GM12891 (cell line): ENCODE measurements around the gene SCN9A.
"Not testable (repeated sequence)": the region's sequence is repeated elsewhere in the genome, so short reads cannot be mapped to it uniquely, and the experiment has no call there.

ENCODE experiments used
- DNase-seq: peaks from one replicate; pipeline ENCODE4 v3.0.0; 2011; ENCODE audit warnings: low spot score; ENCODE audit not compliant: insufficient read length
- FAIRE-seq: peaks from 2 replicates; lab custom pipeline; 2011; peaks lifted over from hg19 to GRCh38; lab: Jason Lieb, UNC
- PAX5 ChIP-seq: IDR thresholded peaks from 2 replicates; pipeline ENCODE4 v1.6.1; 2011; ENCODE audit warnings: low read length, moderate library complexity, mild to moderate bottlenecking; ENCODE audit not compliant: insufficient read depth, severe bottlenecking
- POLR2A ChIP-seq: IDR thresholded peaks from 2 replicates; pipeline ENCODE4 v1.6.1; 2011; ENCODE audit warnings: low read depth, low read length, control low read depth
- POLR2AphosphoS5 ChIP-seq: IDR thresholded peaks from 2 replicates; pipeline ENCODE4 v1.6.1; 2011; ENCODE audit warnings: low read depth, low read length, control low read depth
- POU2F2 ChIP-seq: IDR thresholded peaks from 2 replicates; pipeline ENCODE4 v1.6.1; 2011; ENCODE audit warnings: low read depth, mild to moderate bottlenecking, control low read depth, low read length, moderate library complexity
- SPI1 ChIP-seq: IDR thresholded peaks from 2 replicates; pipeline ENCODE4 v1.6.1; 2011; ENCODE audit warnings: low read depth, low read length, control low read depth
- TAF1 ChIP-seq: IDR thresholded peaks from 2 replicates; pipeline ENCODE4 v1.6.1; 2011; ENCODE audit warnings: low read depth, low read length, control low read depth

Gene SCN9A

DNA sequence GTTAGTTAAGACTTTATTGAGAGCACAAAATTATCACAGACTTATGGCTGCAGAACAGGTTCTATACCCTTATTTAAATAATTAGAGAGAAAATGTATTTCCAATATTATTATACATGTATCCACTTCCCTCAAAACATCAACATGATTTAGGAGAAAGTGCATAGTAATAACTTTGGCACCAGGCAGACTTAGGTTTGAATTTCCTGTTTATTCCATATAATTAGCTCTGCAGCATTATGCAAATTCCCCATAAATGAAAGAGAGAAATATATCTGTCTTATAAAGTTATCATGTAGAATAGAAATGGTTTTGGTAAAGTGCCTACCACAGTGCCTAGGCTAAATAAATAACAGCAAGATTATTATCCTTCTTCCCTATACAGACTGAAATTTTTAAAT, 15.3 kb downstream of the SCN9A start:
- no peak for DNase-seq
- FAIRE-seq = no peak
- TF ChIP-seq POU2F2 (no peak), SPI1 (no peak), POLR2A (no peak), TAF1 (no peak), POLR2AphosphoS5 (no peak), PAX5 (no peak)

DNA sequence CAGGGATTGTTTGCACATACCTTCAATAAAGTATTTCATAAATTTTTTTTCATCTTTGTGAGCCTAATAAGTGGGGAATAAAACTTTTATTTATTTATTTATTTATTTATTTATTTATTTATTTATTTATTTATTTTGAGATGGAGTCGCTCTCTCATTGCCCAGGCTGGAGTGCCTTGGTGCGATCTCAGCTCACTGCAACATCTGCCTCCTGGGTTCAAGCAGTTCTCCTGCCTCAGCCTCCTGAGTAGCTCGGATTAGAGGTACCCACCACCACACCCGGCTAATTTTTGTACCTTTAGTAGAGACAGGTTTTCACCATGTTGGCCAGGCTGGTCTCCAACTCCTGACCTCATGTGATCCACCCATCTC, 17.8 kb downstream of the SCN9A start:
- not testable (repeated sequence) for FAIRE-seq, DNase-seq

DNA sequence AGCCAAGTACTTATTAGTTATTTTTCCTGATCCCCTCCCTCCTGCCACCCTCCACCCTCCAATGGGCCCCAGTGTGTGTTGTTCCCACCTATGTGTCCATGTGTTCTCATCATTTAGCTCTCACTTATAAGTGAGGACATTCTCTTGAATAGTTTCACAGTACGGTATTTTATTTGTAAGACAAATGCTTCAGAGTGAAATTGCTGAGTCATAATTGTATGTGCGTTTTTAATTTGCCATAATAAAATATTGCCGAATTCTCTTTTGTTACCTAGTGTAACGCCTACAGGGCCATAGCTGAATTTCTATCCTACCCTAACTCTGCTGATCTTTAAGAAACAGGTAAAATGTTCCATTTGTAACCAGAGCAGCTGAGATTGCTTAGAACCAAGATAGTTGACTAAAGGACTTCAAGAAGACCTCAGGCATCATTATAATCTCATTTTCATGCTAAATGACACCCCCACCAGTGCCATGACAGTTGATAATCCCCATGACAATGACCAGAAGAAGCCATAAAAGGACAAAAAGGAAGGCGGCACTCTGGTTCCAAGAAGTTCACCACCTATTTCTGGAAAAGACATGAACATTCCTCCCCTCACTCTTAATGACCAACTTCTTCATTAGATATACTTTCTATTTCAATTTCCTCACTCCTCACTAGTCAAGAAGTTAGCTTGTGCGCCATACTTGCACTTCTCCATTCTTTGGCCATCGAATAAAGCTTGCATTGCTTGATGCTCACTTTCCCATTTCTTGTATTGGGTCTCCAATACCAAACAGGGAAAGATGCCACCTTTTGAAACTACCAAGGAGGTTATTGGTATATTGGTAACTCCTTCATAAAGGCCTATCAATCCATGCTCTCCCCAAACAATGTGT, 18.4 kb downstream of the SCN9A start:
- no peak for DNase-seq
- no peak for FAIRE-seq
- TF ChIP-seq POLR2A (no peak), POLR2AphosphoS5 (no peak), SPI1 (no peak), PAX5 (no peak), TAF1 (no peak), POU2F2 (no peak)

DNA sequence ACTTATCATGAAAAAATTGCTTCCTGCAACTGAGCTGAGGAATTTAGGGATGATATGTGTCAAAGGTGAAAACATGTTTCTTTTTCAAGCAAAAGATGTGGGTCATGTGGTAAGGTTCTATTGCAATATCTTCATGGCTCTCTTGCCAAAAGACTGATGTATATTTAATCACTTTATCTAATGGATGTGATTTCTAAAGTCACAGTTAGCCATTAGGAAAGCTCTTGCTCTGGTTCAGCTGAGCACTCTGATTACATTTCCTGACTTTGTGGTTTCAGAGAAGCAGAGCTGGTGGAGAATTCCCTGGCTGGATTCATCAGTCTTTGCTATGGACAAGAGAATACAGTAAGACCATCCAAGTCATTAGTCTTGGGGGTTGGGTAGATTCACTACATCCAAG, 24.4 kb downstream of the SCN9A start:
- no peak for DNase-seq
- FAIRE-seq = no peak
- TF ChIP-seq TAF1 (no peak), POLR2AphosphoS5 (no peak), PAX5 (no peak), POLR2A (no peak), SPI1 (no peak), POU2F2 (no peak)

DNA sequence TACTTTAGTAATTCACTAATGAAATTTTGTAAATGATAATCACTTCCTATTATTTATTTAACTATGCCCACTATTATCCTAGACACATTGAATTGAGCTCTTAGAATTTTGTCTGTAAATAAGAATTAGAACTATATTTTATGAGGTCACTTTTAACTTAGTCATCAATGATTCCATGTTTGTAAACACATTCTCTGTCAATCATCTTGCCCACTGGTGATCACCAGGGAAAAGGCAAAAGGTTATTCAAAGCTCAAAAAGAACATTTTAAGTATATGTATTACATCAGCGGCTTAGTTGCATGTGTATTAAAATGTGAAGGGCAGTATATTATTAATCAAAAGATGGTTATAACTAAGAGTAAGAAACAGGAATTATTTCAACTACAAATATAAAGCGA, 25.2 kb downstream of the SCN9A start:
- no peak for FAIRE-seq
- no peak for DNase-seq
- TF ChIP-seq SPI1 (no peak), POLR2A (no peak), POLR2AphosphoS5 (no peak), TAF1 (no peak), POU2F2 (no peak), PAX5 (no peak)

DNA sequence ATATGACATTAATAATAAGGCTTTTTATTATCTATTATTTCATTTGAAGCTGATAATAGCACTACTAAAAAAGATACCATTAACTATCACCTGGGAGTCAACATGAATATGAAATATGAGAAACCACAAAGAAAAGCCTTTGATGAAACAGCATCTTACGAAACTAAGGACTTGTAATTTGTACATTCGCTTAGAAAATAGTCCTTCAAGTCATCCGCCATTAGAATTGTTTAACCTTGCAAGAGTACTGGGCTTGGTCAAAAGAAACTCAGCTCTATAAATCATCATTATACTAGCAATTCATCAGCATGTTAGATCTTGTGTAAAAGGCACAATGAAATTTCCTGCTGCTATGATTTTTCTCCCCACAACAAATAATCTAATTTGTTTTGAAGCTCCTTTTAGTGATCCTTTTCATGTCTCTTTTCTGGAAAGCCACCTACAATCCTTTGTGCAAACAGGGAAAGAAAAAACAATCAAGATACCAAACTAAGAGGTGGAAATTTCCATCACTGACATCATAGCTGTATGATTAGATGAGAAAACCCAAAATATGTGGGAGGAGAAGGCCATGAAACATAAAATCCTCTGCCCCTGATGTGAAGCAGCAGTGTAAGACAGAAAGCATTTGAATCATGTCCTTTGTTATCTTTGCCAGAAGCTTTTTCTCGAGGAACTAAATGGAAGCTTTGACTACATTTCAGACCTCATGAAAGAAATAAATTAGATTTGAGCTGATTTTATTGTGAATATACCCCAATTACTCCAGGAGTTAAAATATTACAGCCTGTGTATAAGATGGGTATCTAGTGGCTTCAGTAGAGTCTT, 31.2 kb downstream of the SCN9A start:
- TF ChIP-seq POU2F2 (no peak), SPI1 (no peak), POLR2A (no peak), POLR2AphosphoS5 (no peak), PAX5 (no peak), TAF1 (no peak)
- no peak for FAIRE-seq
- DNase-seq = no peak

DNA sequence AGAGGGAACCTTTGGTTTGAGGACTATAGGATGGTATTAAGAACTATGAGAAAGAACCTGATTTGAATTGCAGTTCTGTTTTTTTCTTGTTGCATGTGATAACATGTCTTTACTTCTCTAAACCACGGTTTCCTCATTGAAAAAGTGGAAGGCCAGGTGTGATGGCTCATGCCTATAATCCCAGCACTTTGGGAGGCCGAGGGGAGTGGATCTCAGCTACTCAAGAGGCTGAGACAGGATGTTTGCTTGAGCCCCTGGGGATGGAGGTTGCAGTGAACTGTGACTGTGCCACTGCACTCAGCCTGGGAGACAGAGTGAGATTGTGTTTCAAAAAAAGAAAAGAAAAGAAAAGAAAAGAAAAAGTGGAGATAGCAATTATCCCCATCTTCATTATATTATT, 32.3 kb downstream of the SCN9A start:
- DNase-seq (no peak), FAIRE-seq (no peak)
- TF ChIP-seq TAF1 (no peak), POLR2A (no peak), POU2F2 (no peak), PAX5 (no peak), POLR2AphosphoS5 (no peak), SPI1 (no peak)

DNA sequence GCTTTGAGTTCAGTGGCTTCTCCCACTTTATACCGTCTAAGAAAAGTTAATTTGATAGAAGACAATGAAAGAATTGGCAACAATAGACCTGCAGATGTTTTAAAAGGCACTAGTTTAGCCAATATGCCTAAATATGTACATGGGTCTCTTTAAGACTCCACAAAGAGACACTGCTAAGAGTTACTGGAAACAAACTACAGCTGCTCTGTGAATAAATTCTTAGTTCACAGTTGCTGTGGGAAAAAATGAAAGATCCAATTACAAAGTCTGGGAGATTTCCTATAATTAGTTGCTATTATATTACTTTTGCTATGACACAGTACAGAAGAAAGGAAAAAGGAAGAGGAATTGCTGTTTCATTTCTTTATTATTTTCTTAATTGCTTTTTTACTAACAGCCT, 34.3 kb downstream of the SCN9A start:
- FAIRE-seq (no peak), DNase-seq (no peak)
- TF ChIP-seq POLR2A = no peak
- no peak for TF ChIP-seq POLR2AphosphoS5
- TF ChIP-seq TAF1 = no peak
- TF ChIP-seq SPI1 = no peak
- TF ChIP-seq PAX5 = no peak
- no peak for TF ChIP-seq POU2F2

DNA sequence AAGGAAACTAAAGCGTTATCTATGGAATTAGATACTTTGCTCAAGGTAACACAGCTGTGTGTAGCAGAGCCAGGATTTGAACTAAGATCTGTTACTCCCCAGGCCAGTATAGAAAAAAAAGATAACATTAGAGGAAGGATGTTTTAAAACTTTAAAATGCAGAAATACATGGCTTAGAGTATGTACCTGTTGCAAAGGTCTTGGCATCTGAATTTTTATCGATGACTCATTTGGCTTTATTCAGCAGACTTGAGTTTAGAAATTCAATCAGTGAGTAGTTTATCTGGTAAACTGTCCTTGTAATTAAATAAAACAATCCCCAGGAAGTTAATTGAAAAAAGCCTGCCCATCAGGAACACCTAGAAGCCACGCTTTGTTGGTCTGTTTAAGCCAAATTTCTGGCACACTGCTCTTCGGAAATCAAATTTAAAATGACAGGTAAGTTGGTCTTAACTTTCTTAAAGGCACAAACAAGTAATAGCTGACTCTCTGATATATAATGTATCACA, 36.9 kb downstream of the SCN9A start:
- FAIRE-seq (no peak), DNase-seq (no peak)
- TF ChIP-seq SPI1 (no peak), POLR2AphosphoS5 (no peak), TAF1 (no peak), POU2F2 (no peak), PAX5 (no peak), POLR2A (no peak)

DNA sequence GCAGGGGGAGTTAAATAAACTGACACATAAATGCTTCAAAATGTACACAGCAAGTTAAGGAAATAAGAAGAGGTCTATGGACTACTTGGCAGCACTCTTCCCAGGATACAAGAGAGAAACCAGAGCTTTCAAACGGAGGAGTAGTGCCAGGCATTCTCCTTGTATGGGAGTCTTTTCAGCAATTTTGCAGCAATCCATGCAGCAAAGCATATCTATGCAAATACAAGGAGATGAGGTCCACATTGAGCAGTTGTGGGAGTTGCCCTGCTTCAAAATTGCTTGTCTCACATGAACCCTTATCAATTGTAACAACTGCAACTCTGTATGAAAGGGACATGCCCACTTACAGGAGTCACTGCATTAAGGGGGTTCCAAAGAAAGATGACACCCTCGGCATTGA, 37.8 kb downstream of the SCN9A start:
- FAIRE-seq (no peak), DNase-seq (no peak)
- no peak for TF ChIP-seq POLR2A
- no peak for TF ChIP-seq TAF1
- TF ChIP-seq SPI1 = no peak
- no peak for TF ChIP-seq PAX5
- TF ChIP-seq POU2F2 = no peak
- no peak for TF ChIP-seq POLR2AphosphoS5
